ENCODE measurements around the gene ELOA2.
"Not testable (repeated sequence)": the region's sequence is repeated elsewhere in the genome, so short reads cannot be mapped to it uniquely, and the experiment has no call there.

ELOA2 gene

GRCh38 chr18:47035156-47035671 lies at the start of gene ELOA2:
ELOA2 (minus strand) TSS chr18:47035621; CDS start chr18:47035264, 357 bp downstream.
- DNase-seq: no peak

GRCh38 chr18:47081578-47081977 lies 46.2 kb upstream of the ELOA2 start:
- no peak for DNase-seq

DNA sequence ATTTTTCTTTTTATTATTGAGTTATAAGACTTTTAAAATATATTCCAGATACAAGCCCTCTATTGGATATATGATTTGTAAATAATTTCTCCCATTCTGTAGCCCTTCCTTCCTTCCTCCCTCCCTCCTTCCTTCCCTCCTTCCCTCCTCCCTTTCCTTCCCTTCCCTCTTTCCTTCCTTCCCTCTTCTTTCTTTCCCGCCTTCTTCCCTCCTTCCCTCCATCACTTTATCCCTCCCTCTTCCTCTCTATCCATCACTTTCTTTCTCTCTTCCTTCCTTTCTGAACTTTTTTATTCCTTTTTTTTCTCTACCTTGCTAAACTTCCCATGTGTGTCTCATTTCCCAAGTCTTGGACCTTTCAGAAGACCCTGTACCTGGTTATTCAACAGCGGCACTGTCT lies 45.5 kb upstream of the ELOA2 start:
- no peak for DNase-seq

- no peak for DNase-seq
Observed at GRCh38 chr18:47077111-47077510, 41.7 kb upstream of the ELOA2 start.

DNA sequence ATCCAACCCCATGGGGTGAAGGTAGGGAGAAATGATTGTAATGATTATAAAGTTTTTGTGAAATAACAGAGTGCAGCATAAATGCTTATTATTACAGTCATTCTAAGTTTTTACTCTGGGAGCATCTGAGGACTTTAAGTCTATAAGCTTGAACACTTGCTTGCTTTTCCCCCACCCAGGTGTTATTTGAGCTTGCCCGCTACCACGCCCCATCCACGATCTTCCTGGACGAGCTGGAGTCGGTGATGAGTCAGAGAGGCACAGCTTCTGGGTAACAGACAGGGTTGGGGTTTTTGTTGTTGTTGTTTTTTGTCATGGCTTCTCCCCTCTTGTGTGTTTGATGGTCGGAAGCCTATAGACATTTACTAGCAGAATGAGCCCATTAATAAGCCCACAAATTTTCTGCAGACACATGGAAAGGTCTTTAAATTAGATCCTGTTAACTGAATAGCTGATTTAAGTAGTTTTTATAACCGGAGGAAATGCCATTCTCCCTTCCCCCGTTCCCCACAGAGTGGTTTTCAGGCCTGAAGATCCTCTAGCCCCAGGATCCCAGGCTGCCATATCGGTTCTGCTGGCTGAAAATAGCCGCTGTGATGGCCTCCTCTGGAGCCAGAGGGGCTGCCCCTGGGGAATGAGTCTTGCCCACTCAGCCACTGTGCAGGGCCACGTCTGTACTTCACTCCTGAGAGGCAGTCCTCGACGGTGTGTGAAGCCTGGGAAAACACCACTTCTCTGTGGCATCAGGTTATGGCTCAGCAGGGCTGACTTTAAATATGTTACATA lies 39.9 kb upstream of the ELOA2 start:
- no peak for DNase-seq

DNA sequence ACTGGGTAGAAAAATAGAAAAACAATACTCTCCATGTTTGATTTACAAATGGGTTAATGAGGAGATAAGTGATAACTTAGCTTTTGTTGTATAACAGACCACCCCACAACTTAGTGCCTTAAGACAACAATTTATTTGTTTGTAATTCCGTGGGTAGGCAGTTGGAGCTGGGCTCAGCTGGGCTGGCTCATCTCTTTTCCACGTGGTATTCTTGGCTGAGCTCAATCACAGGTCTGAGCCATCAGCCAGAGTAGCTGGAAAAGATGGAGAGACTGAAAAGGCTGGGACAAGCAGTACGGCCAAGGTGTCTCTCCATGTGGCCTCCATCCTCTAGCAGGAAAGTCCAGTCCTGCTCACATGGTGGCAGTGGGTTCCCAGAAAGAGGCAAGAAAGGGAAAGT lies 32.2 kb upstream of the ELOA2 start:
- no peak for DNase-seq

DNA sequence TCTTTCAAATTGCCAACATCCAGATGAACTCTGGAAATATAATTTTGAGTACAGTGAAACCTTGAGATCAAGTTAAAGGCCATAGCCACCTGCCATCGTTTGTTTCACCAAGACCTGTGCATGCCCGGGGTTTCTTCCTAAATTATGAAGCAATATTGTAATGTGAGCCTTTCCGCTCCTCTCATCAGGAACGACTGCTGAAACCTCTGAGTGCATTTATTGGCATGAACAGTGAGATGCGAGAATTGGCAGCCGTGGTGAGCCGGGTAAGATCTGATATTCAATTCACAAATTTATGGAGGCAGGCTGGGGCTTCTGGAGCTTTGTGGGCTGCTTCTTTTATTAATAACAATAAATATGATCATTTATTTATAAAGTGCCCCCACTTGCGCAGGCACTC lies 27.7 kb upstream of the ELOA2 start:
- DNase-seq: no peak

DNA sequence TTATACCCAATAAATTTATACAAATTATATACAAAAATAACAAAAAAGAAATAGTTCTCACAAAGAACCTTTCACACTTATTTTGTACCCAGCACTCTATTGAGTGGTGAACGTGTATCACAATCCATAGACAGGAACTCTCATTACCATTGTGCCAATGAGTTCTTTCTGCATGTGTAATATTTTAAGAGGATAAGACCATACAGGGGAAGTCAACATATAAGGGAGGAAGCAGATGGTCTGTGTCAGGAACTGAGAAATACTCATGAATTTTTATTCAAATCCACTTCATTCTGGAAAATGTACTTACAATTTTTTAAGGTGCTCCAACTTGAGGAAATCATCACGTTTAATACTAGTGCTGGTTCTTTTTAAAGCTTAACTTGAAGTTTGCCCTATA lies 27.1 kb upstream of the ELOA2 start:
- DNase-seq: no peak

GRCh38 chr18:47054369-47054768 lies 18.9 kb upstream of the ELOA2 start:
- DNase-seq: no peak

GRCh38 chr18:47050468-47050867 lies 15.0 kb upstream of the ELOA2 start:
- DNase-seq: peak; percentile 1

DNA sequence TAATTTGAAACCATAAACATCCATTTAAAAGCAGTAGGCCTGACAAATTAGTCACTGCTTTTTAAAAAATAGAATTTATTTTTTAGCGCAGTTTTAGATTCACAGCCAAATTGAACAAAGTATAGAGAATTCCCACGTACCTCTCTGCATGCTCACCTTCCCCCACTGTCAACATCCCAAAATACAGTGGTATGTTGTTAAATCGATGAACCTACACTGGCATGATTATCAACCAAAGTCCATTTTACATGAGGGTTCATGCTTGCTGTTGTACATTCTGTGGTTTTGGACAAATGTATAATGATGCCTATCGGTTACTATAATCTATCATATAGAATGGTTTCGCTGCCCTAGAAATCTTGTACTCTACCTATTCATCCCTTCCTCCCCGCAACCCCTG lies 5.6 kb upstream of the ELOA2 start:
- DNase-seq: no peak

DNA sequence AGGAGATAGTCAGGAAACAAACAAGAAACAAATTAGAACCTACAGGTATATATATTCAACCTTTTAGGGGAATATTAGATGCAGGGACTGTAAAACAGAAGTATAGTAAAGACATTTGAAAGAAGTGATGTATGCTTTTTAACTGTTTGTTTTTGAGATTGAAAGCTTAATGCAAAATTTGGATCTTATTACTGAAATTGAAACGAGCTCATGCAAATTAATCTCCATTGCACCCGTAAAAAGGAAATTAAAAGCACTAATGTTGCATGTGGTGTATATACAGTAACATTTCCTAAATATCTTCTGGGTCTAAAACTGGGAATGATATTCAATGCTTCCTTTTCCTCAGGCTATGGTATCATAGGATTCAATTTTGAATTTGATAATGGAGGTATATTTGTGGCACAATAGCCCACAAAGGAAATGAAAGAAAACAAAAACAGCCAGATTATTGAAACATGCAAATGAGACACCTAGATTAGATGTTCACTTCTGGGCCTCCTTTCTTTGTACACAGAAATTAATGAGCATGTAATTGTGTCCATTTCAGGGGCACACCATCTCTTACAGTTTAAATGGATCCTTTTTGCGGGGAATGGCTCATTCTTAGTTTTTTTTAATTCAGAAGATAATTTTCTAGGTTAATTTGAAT lies 1.6 kb upstream of the ELOA2 start:
- DNase-seq: no peak

DNA sequence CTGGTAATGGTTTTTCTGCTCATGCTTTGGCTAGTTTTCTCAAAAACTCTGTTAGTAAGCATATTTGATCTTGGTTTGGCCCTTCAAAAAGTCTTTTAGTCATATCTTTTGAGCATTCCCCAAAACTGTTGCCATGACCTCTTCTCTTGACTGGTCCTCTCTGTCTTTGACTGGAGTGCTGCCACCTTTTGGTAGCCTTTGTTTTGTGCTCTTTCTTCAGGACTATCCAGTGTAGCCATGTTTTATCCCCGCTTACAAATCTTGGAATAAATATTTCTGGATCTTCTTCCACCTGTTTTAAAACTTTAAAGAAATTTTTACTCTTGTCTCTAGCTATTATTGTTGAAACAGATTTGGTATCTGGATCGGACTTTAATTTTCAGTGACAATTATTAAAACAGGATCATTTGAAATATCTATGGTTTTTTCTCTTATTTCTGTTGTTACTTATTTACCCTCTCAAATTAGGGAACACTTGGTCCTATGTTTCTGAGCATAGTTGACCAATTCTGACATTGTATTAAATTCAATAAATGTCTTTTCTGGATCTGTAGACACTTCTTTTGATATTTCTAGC lies 965 bp upstream of the ELOA2 start:
- DNase-seq: no peak

GRCh38 chr18:47034591-47034990 lies 830 bp downstream of the ELOA2 start:
- not testable (repeated sequence) for DNase-seq

- DNase-seq: no peak
Observed at GRCh38 chr18:47032945-47033344, 2.5 kb downstream of the ELOA2 start.

DNA sequence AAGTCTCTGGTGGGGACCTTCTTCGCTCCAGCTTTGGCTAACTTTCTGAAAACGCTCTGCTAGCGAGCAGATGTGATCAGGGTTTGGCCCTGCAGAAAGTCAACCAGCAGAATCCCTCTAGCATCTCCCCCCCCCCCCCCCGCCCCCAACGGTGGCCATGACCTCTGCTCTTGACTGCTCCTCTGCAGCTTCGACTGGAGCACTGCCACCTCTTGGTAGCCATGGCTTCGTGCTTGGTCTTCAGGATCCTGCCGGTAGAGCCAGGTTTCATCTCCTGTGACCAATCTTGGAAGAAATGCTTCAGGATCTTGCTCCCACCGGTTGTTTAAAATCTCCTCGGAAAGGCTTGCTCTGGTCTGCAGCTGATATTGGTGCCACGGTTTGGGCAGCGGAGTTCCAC lies 4.5 kb downstream of the ELOA2 start:
- DNase-seq: not testable (repeated sequence)

- not testable (repeated sequence) for DNase-seq
Observed at GRCh38 chr18:47029684-47030353, 5.6 kb downstream of the ELOA2 start.

GRCh38 chr18:47028738-47029137 lies 6.7 kb downstream of the ELOA2 start:
- DNase-seq: not testable (repeated sequence)

DNA sequence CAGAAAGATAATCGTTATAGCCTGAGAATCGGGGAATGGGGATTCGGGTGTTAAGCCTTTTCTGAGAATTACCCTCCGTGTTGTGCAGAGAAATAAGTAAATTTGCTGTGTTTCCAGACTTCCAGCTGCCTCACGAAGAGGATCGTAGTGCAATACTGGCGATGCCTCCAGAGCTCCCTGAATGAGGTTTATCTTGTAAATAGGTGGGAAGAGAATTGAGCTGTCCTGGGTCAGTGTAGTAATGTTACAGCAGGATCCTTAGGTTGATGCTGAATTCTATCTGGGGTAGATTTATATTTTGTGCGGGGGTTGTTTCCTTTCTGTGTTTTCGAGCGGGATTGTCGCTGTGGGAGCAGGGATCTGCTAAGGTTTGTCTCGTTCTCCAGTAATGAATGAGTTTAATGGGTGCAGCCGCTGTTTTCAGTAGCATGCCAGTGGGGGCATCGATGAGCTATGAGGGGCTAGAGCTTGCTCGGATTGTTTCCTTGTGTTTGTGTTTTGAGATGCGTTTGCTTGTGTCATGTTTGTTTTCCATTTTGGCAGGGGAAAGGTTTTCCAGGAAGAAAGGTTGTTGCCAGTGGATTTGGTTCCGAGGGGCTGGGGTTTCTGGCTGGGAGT lies 9.8 kb downstream of the ELOA2 start:
- not testable (repeated sequence) for DNase-seq

DNA sequence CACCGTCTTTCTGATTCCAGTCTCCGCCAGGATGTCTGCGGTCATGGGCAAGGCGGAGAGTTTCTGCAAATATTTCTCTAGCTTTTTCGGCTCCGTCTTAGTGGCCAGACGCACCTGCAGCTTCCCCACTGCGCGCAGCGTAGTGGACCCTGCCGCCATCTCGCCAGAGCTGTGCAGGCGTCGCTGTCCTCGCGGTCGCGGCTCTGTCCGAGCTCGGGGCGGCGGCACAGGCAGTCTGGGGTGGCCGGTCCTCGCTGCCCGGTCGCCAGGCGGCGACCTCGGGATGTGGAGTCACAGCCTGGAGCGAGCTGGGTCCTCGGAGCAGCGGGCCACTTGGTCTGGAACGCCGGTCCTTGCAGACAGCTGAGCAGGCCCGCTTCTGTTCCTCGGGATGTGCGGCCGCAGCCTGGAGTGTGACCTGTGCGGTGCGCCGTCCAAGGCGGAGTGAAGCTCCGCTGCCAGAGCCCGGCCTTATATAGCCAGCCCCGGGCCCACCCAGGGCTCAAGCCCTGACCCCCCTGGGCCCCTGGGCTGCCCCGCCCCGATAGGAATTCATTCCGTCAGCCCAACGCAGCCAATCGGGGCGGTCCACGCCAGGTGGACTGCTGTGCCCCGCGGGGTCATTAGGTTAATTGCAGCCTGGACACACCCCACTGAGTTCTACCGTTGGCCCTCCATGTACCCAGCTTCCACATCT lies 11.5 kb downstream of the ELOA2 start:
- not testable (repeated sequence) for DNase-seq

DNA sequence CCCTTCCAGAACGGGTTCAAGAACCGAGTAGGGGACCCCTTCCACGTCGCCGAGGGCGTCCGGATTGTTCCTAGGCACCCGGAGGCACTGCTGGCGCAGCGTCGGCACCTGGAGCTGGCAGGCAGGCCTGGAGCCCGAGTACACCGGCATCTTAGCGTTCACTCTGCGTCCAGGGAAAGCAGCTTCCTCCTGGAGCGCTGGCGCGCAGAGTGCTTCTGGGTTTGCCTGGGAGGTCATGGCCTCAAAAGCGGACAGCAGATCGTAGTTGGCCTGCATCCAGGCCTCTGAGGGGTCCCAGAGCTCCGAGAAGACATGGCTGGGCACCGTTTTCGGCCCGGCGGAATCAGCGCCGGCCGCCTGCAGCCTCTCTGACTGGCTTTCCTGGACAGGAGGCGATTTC lies 12.6 kb downstream of the ELOA2 start:
- not testable (repeated sequence) for DNase-seq

GRCh38 chr18:47020757-47021156 lies 14.7 kb downstream of the ELOA2 start:
- DNase-seq: not testable (repeated sequence)
